HEK293 (cell line): ENCODE data around the gene KLHL25.

Source experiments
- CTCF ChIP-seq: fragments of 450-650 bp; formaldehyde crosslinking; IDR thresholded peaks from 2 replicates; pipeline ENCODE4 v1.5.1; 2016; ENCODE audit warnings: missing biosample characterization, missing genetic modification characterization
- ZFP69B ChIP-seq: fragments of 450-650 bp; formaldehyde crosslinking; IDR thresholded peaks from 2 replicates; pipeline ENCODE4 v1.5.1; 2016; ENCODE audit warnings: missing biosample characterization, missing genetic modification characterization
- ZNF146 ChIP-seq: fragments of 450-650 bp; formaldehyde crosslinking; IDR thresholded peaks from 2 replicates; pipeline ENCODE4 v1.5.1; 2016; ENCODE audit warnings: missing biosample characterization, missing genetic modification characterization
- ZNF280D ChIP-seq: fragments of 450-650 bp; formaldehyde crosslinking; IDR thresholded peaks from 2 replicates; pipeline ENCODE4 v1.5.1; 2016; ENCODE audit warnings: missing biosample characterization, missing genetic modification characterization
- ZNF37A ChIP-seq: fragments of 450-650 bp; IDR thresholded peaks from 2 replicates; pipeline ENCODE4 v1.5.1; 2018; ENCODE audit warnings: missing biosample characterization, missing genetic modification characterization
- ZNF704 ChIP-seq: fragments of 450-650 bp; formaldehyde crosslinking; IDR thresholded peaks from 2 replicates; pipeline ENCODE4 v1.5.1; 2016; ENCODE audit warnings: missing biosample characterization, missing genetic modification characterization
- ZNF792 ChIP-seq: fragments of 450-650 bp; formaldehyde crosslinking; IDR thresholded peaks from 2 replicates; pipeline ENCODE4 v1.5.1; 2016; ENCODE audit warnings: missing biosample characterization, missing genetic modification characterization

- no peak for TF ChIP-seq ZFP69B (tag by site-specific recombination)
- TF ChIP-seq ZNF704 (tag by site-specific recombination), result no peak
- TF ChIP-seq CTCF (tag by site-specific recombination), result no peak
- no peak for TF ChIP-seq ZNF792 (tag by site-specific recombination)
- no peak for TF ChIP-seq ZNF37A (tag by site-specific recombination)
- TF ChIP-seq ZNF280D (tag by site-specific recombination), result no peak
- TF ChIP-seq ZNF146 (tag by site-specific recombination), result no peak
These were observed 39.9 kb upstream of the KLHL25 start for GRCh38 chr15:85834651-85835050.
